ENCODE results near the gene NTRK3. TPM values are rescaled to one million over a fixed set of nuclear protein-coding genes. Genes with fewer than 3 reads are reported as not detected.

NTRK3 gene
- total RNA-seq, 1 experiment from 2014 or later: not detected

DNA sequence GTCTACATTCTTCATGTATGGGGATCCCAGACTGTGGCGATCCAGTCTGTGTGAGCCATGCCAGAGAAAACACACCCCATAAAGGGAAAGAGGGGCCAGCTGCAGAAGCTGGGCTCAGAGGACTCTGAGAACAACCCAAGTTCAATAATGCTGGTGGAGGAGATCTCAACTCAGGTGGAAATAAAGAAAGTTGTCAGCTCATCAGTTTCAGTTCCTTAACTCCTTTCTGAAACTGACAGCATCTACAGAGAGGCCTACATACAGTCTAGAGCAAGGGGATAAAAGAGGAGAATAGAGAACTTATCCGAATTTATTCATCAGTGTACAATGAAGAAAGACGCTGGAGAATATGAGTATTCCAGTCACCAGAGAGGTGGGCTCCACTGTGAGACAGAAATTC is 77.0 kb downstream of the NTRK3 start:
- CTCF ChIA-PET: no interaction called here
- no TSS peak for BruUV-seq (replicated peaks)
- no peak for ATAC-seq

DNA sequence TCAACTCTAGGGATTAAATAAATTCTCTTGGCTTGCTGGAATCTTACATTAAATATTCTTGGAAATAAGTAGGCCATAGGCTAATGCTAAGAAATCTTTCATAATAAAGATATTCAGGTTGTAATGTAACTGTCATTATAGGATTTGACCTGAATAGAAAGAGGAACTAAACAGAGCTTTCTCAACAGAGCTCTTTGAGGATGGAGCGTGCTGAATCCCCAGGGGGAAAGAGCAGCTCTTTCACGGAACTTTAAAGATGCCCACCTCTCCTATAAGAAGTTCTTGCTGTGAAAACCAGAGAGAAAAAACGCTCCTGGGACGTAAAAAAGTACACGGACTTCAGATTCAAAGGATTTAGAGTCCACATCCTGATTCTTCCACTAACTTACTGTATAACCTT is 77.9 kb downstream of the NTRK3 start:
- ATAC-seq (no peak), DNase-seq (no peak)
- Histone ChIP-seq H3K9me2 (replicated peaks; ENCODE audit: low read length) (no peaks in the 10 kb centered on the region), H3F3A (ENCODE audit: low read length, unreplicated experiment) (no peaks in the 10 kb centered on the region), H3K36me3 (ENCODE audit: low read depth, low read length) (no peaks in the 10 kb centered on the region), H3K9me3 (ENCODE audit: low read length) (no peaks in the 10 kb centered on the region), H3K4me3 (ENCODE audit: low read length) (no peak overlapping the region), H4K20me1 (ENCODE audit: low read length) (no peaks in the 10 kb centered on the region), H3K4me1 (ENCODE audit: insufficient read depth, low read length) (no peaks in the 10 kb centered on the region), H3K79me2 (ENCODE audit: low read length) (no peaks in the 10 kb centered on the region), H3K9ac (ENCODE audit: low read length) (no peak overlapping the region), H3K27me3 (ENCODE audit: low read length) (no peaks in the 10 kb centered on the region), H3K27ac (ENCODE audit: low read length) (no peak overlapping the region), H3K4me2 (ENCODE audit: low read length) (no peak overlapping the region), H2AFZ (ENCODE audit: low read length) (no peak overlapping the region)
- intact Hi-C loops (cut with micrococcal nuclease): no loop called here
- BruUV-seq (replicated peaks): no TSS peak
- ChIA-PET CTCF (no interaction called here), POLR2A (ENCODE audit: unreplicated experiment) (no interaction called here)
- TF ChIP-seq, protein P1, sequence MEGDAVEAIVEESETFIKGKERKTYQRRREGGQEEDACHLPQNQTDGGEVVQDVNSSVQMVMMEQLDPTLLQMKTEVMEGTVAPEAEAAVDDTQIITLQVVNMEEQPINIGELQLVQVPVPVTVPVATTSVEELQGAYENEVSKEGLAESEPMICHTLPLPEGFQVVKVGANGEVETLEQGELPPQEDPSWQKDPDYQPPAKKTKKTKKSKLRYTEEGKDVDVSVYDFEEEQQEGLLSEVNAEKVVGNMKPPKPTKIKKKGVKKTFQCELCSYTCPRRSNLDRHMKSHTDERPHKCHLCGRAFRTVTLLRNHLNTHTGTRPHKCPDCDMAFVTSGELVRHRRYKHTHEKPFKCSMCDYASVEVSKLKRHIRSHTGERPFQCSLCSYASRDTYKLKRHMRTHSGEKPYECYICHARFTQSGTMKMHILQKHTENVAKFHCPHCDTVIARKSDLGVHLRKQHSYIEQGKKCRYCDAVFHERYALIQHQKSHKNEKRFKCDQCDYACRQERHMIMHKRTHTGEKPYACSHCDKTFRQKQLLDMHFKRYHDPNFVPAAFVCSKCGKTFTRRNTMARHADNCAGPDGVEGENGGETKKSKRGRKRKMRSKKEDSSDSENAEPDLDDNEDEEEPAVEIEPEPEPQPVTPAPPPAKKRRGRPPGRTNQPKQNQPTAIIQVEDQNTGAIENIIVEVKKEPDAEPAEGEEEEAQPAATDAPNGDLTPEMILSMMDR (conservative IDR thresholded peaks at IDR 0.05; ENCODE audit: low read depth, low read length): no peak
- no peak for TF ChIP-seq EZH2phosphoT487 (IDR thresholded peaks at IDR 0.05; ENCODE audit: borderline replicate concordance, low read length)
- TF ChIP-seq EZH2 (IDR thresholded peaks at IDR 0.05; ENCODE audit: low read length, unreplicated experiment): no peak

More for the DNA sequence above, 77.0 kb downstream of the NTRK3 start:
- Histone ChIP-seq H3K27ac (ENCODE audit: low read length) (no peak overlapping the region), H2AFZ (ENCODE audit: low read length) (no peak overlapping the region), H3K9me3 (ENCODE audit: low read length) (no peaks in the 10 kb centered on the region), H3K4me3 (ENCODE audit: low read length) (no peak overlapping the region), H3K9ac (ENCODE audit: low read length) (no peak overlapping the region), H3K27me3 (ENCODE audit: low read length) (no peaks in the 10 kb centered on the region), H3K4me2 (ENCODE audit: low read length) (no peak overlapping the region), H3K9me2 (replicated peaks; ENCODE audit: low read length) (no peaks in the 10 kb centered on the region), H3K79me2 (ENCODE audit: low read length) (no peaks in the 10 kb centered on the region), H3K36me3 (ENCODE audit: low read depth, low read length) (no peaks in the 10 kb centered on the region), H3F3A (ENCODE audit: low read length, unreplicated experiment) (no peaks in the 10 kb centered on the region), H4K20me1 (ENCODE audit: low read length) (no peaks in the 10 kb centered on the region), H3K4me1 (ENCODE audit: insufficient read depth, low read length) (no peaks in the 10 kb centered on the region)
- no peak for DNase-seq
- intact Hi-C loops (cut with micrococcal nuclease): no loop called here
- POLR2A ChIA-PET (ENCODE audit: unreplicated experiment): no interaction called here
- TF ChIP-seq, protein P1 (conservative IDR thresholded peaks at IDR 0.05; ENCODE audit: low read depth, low read length): no peak
- TF ChIP-seq EZH2 (IDR thresholded peaks at IDR 0.05; ENCODE audit: low read length, unreplicated experiment) (no peak), EZH2phosphoT487 (IDR thresholded peaks at IDR 0.05; ENCODE audit: borderline replicate concordance, low read length) (no peak)

DNA sequence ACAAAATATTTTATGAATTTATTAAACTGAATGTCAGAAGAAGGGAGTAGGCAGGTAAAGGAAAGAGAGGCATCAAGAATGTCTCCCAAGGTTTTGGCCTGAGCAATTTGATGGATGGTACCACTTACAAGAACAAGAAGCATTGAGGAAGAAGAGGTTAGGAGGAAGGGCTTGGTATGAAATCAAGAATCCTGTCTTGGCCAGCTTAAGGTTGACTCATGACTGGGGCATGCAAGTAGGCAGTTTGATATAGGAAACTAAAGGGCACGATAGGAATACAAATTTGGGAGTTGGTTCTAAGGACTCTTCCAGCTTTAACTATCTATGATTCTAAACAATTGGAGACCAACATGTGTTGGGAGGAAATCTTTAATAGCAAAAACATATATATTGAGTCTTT is 79.1 kb downstream of the NTRK3 start:
- CTCF ChIA-PET: no interaction called here

More for the DNA sequence above, 79.1 kb downstream of the NTRK3 start:
- H3K4me1 ChIP-seq (ENCODE audit: insufficient read depth, low read length): no peaks in the 10 kb centered on the region
- POLR2A ChIA-PET (ENCODE audit: unreplicated experiment): no interaction called here
- H3F3A ChIP-seq (ENCODE audit: low read length, unreplicated experiment): no peaks in the 10 kb centered on the region
- H2AFZ ChIP-seq (ENCODE audit: low read length): no peak overlapping the region
- H3K27ac ChIP-seq (ENCODE audit: low read length): no peak overlapping the region
- DNase-seq (no peak), ATAC-seq (no peak)
- no peaks in the 10 kb centered on the region for H4K20me1 ChIP-seq (ENCODE audit: low read length)
- H3K9me3 ChIP-seq (ENCODE audit: low read length): no peaks in the 10 kb centered on the region
- H3K9ac ChIP-seq (ENCODE audit: low read length): no peak overlapping the region
- no peak overlapping the region for H3K4me3 ChIP-seq (ENCODE audit: low read length)
- H3K9me2 ChIP-seq (replicated peaks; ENCODE audit: low read length): no peaks in the 10 kb centered on the region
- no peaks in the 10 kb centered on the region for H3K36me3 ChIP-seq (ENCODE audit: low read depth, low read length)
- TF ChIP-seq EZH2phosphoT487 (IDR thresholded peaks at IDR 0.05; ENCODE audit: borderline replicate concordance, low read length) (no peak), EZH2 (IDR thresholded peaks at IDR 0.05; ENCODE audit: low read length, unreplicated experiment) (no peak)
- TF ChIP-seq, protein P1 (conservative IDR thresholded peaks at IDR 0.05; ENCODE audit: low read depth, low read length): no peak
- no TSS peak for BruUV-seq (replicated peaks)
- H3K79me2 ChIP-seq (ENCODE audit: low read length): no peaks in the 10 kb centered on the region
- H3K27me3 ChIP-seq (ENCODE audit: low read length): no peaks in the 10 kb centered on the region
- H3K4me2 ChIP-seq (ENCODE audit: low read length): no peak overlapping the region
- intact Hi-C loops (cut with micrococcal nuclease): no loop called here

All from PC-3 (cell line).